ENCODE measurements around the gene RTKN. TPM values are rescaled to one million over a fixed set of nuclear protein-coding genes. Genes with fewer than 3 reads are reported as not detected.
A peak's percentile ranks its signal among the peaks of the same experiment; 100 is the strongest.
"Not testable (repeated sequence)": the region's sequence is repeated elsewhere in the genome, so short reads cannot be mapped to it uniquely, and the experiment has no call there.

The RTKN gene
- total and polyA plus RNA-seq, 4 donors, result 10.3 to 27.7 (median 15.6) TPM

- WGBS, 2 donors, result 1% methylated on average over 75 to 80 of the region's 80 CpGs
- no peaks in the 10 kb centered on the region for H3K27me3 ChIP-seq (ENCODE audit: control insufficient read depth in 1 of 2, insufficient read depth in 2 of 2, low read length in 1 of 2)
- DNase-seq (peak; percentile 83 to 87), ATAC-seq (ENCODE audit: low FRiP score) (peak; percentile 83)
- intact Hi-C loops (cut with DNase I), result loop anchor here (2.0 kb wide), 1 partner anchor 27 kb away; the partner anchor contains the start of gene INO80B (in 2 of the 2)
- no peaks in the 10 kb centered on the region for H3K9me3 ChIP-seq (ENCODE audit: control insufficient read depth, low read length)
- peak overlapping the region; percentile 50 to 62 for H3K4me3 ChIP-seq (ENCODE audit: low read length in 2 of 2)
- H3K36me3 ChIP-seq (ENCODE audit: control insufficient read depth in 1 of 2, insufficient read depth in 2 of 2, low read length in 1 of 2), result no peaks in the 10 kb centered on the region
- H3K27ac ChIP-seq (ENCODE audit: low read depth in 1 of 2, low read length in 2 of 2), result peak overlapping the region in 1 of 2 donors; percentile 53
- H3K4me1 ChIP-seq (ENCODE audit: control insufficient read depth in 1 of 2, insufficient read depth in 2 of 2, low read length in 2 of 2), result peaks cover 0 to 3% of the 10 kb centered on the region in 2 donors
Observed at GRCh38 chr2:74481961-74482800, 40.4 kb upstream of the RTKN start.

GRCh38 chr2:74481431-74481830 lies 39.7 kb upstream of the RTKN start:
- 43 to 44% methylated on average over 3 of the region's 3 CpGs for WGBS, 2 donors
- Histone ChIP-seq H3K4me1 (ENCODE audit: control insufficient read depth in 1 of 2, insufficient read depth in 2 of 2, low read length in 2 of 2) (peaks cover 0 to 3% of the 10 kb centered on the region in 2 donors), H3K36me3 (ENCODE audit: control insufficient read depth in 1 of 2, insufficient read depth in 2 of 2, low read length in 1 of 2) (no peaks in the 10 kb centered on the region), H3K4me3 (ENCODE audit: low read length in 2 of 2) (peak overlapping the region; percentile 50 to 62), H3K27me3 (ENCODE audit: control insufficient read depth in 1 of 2, insufficient read depth in 2 of 2, low read length in 1 of 2) (no peaks in the 10 kb centered on the region), H3K27ac (ENCODE audit: low read depth in 1 of 2, low read length in 2 of 2) (no peak overlapping the region), H3K9me3 (ENCODE audit: control insufficient read depth, low read length) (no peaks in the 10 kb centered on the region)
- DNase-seq (peak in 1 of 2 donors; percentile 12), ATAC-seq (ENCODE audit: low FRiP score) (no peak)
- intact Hi-C loops (cut with DNase I), result no loop called here

DNA sequence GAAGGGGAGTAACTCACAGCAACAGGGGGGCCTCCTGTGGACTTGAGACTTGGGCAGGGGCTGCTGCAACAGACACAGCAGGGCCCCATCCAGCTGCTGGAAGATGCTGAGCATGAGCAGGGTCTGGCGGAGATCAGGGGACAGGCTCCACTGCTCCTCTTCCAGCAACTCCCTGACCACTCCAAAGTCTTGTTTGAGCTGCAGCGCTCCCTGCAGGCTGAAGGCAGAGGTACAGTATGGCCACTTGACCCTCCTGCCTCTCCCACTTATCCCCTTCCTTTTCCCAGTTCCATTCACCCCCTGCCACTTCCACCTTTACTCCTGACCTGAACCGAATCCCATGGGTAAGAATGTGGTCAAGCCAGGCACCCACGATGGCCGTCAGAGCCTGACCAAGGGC lies 33.2 kb upstream of the RTKN start:
- no peaks in the 10 kb centered on the region for H3K4me1 ChIP-seq (ENCODE audit: control insufficient read depth in 1 of 2, insufficient read depth in 2 of 2, low read length in 2 of 2)
- intact Hi-C loops (cut with DNase I), result no loop called here
- H3K27ac ChIP-seq (ENCODE audit: low read depth in 1 of 2, low read length in 2 of 2), result no peak overlapping the region
- no peaks in the 10 kb centered on the region for H3K9me3 ChIP-seq (ENCODE audit: control insufficient read depth, low read length)
- H3K27me3 ChIP-seq (ENCODE audit: control insufficient read depth in 1 of 2, insufficient read depth in 2 of 2, low read length in 1 of 2), result no peaks in the 10 kb centered on the region
- H3K4me3 ChIP-seq (ENCODE audit: low read length in 2 of 2), result no peak overlapping the region
- 84 to 88% methylated on average over 5 of the region's 5 CpGs for WGBS, 2 donors
- ATAC-seq (ENCODE audit: low FRiP score) (no peak), DNase-seq (peak; percentile 33 to 51)
- peaks cover 0 to 2% of the 10 kb centered on the region in 2 donors for H3K36me3 ChIP-seq (ENCODE audit: control insufficient read depth in 1 of 2, insufficient read depth in 2 of 2, low read length in 1 of 2)

DNA sequence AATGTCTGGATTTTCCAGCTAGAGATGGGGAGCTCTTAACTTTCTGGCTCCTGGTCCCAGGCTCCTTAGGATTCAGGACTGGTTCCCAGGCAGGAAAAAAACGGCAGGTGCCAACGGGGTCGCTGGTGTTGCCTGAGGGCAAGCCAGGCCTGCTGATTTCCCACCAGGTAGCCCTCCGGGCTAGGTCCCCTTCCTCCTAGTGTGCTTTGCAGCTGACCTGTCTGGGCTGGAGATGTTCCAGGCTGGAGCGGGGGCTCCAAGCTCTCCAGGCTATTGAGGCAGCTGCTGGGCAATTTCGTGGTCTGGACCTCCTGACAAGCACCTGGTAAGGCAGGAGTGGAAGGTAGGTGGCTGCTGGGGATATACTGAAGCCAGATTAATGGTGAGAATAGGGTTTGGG lies 32.7 kb upstream of the RTKN start:
- DNase-seq (peak; percentile 40 to 67), ATAC-seq (ENCODE audit: low FRiP score) (no peak)
- intact Hi-C loops (cut with DNase I), result no loop called here
- peaks cover 0 to 2% of the 10 kb centered on the region in 2 donors for H3K36me3 ChIP-seq (ENCODE audit: control insufficient read depth in 1 of 2, insufficient read depth in 2 of 2, low read length in 1 of 2)
- H3K4me3 ChIP-seq (ENCODE audit: low read length in 2 of 2), result no peak overlapping the region
- no peak overlapping the region for H3K27ac ChIP-seq (ENCODE audit: low read depth in 1 of 2, low read length in 2 of 2)
- no peaks in the 10 kb centered on the region for H3K27me3 ChIP-seq (ENCODE audit: control insufficient read depth in 1 of 2, insufficient read depth in 2 of 2, low read length in 1 of 2)
- no peaks in the 10 kb centered on the region for H3K4me1 ChIP-seq (ENCODE audit: control insufficient read depth in 1 of 2, insufficient read depth in 2 of 2, low read length in 2 of 2)
- H3K9me3 ChIP-seq (ENCODE audit: control insufficient read depth, low read length), result no peaks in the 10 kb centered on the region
- 90 to 91% methylated on average over 6 of the region's 6 CpGs for WGBS, 2 donors

- Histone ChIP-seq H3K9me3 (ENCODE audit: control insufficient read depth, low read length) (no peaks in the 10 kb centered on the region), H3K27me3 (ENCODE audit: control insufficient read depth in 1 of 2, insufficient read depth in 2 of 2, low read length in 1 of 2) (no peaks in the 10 kb centered on the region), H3K4me3 (ENCODE audit: low read length in 2 of 2) (peak overlapping the region; percentile 29 to 86), H3K27ac (ENCODE audit: low read depth in 1 of 2, low read length in 2 of 2) (peak overlapping the region; percentile 80 to 91), H3K4me1 (ENCODE audit: control insufficient read depth in 1 of 2, insufficient read depth in 2 of 2, low read length in 2 of 2) (no peaks in the 10 kb centered on the region), H3K36me3 (ENCODE audit: control insufficient read depth in 1 of 2, insufficient read depth in 2 of 2, low read length in 1 of 2) (peaks cover 0 to 2% of the 10 kb centered on the region in 2 donors)
- whole genome bisulfite sequencing, 2 donors, result 9 to 11% methylated on average over 7 of the region's 7 CpGs
- DNase-seq (no peak), ATAC-seq (ENCODE audit: low FRiP score) (peak; percentile 27)
- intact Hi-C loops (cut with DNase I), result no loop called here
Observed at GRCh38 chr2:74472945-74473258, 31.2 kb upstream of the RTKN start.

DNA sequence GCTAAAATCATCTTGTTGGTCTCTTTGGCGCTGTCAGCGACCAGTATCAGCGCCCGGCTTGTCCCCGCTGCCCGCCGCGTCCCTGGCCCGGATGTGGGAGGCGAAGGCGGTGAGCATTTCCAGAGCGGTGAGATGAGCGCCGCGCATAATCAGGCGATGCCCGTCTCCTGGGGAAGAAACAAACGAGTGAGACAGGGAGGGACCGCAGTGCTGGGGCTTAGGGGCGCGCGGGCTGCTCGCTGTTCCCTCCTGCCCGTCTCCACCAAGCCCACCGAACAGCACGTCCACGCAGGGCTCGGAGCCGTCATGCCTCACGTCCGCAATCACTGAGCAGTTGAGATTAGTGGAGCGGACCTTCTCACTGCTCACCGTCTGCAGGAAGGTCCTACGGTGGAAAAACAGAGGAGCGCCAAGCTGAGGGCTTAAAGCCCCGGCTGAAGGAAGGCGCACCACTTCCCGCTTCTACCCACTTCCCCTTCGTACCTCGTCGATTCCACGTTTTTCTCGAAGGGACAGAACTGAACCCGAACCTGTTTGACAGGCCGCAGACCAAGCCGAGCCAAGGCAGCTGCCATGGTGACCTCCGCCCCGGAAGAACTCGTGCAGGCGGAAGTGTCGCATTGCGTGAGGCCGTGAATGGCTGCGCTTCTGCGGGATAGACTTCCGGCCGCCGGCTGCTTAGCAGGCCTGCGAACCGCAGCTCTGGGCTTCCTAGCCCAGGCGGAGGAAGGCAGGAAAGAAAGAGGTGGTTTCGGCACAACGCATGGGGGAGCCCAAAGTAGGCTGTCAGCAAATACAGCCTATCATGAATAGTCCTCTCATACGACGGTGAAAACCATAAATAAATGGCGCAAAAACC lies 30.6 kb upstream of the RTKN start, which contains the start of gene MRPL53:
MRPL53 (minus strand) TSS at position 595 of the 859 bp plus-strand sequence; CDS start at position 575, 20 bp downstream.
- ATAC-seq (ENCODE audit: low FRiP score) (peak; percentile 96), DNase-seq (peak; percentile 97 to 99)
- 0 to 1% methylated on average over 66 of the region's 66 CpGs for WGBS, 2 donors
- Histone ChIP-seq H3K4me1 (ENCODE audit: control insufficient read depth in 1 of 2, insufficient read depth in 2 of 2, low read length in 2 of 2) (no peaks in the 10 kb centered on the region), H3K36me3 (ENCODE audit: control insufficient read depth in 1 of 2, insufficient read depth in 2 of 2, low read length in 1 of 2) (peaks cover 0 to 2% of the 10 kb centered on the region in 2 donors), H3K27ac (ENCODE audit: low read depth in 1 of 2, low read length in 2 of 2) (peak within 1 kb of the TSS; percentile 80 to 97), H3K9me3 (ENCODE audit: control insufficient read depth, low read length) (no peaks in the 10 kb centered on the region), H3K27me3 (ENCODE audit: control insufficient read depth in 1 of 2, insufficient read depth in 2 of 2, low read length in 1 of 2) (no peaks in the 10 kb centered on the region), H3K4me3 (ENCODE audit: low read length in 2 of 2) (peak within 1 kb of the TSS; percentile 29 to 86)
- intact Hi-C loops (cut with DNase I), result no loop called here

- DNase-seq (peak; percentile 34 to 61), ATAC-seq (ENCODE audit: low FRiP score) (no peak)
- Histone ChIP-seq H3K27me3 (ENCODE audit: control insufficient read depth in 1 of 2, insufficient read depth in 2 of 2, low read length in 1 of 2) (no peaks in the 10 kb centered on the region), H3K36me3 (ENCODE audit: control insufficient read depth in 1 of 2, insufficient read depth in 2 of 2, low read length in 1 of 2) (peaks cover 0 to 2% of the 10 kb centered on the region in 2 donors), H3K4me3 (ENCODE audit: low read length in 2 of 2) (peak overlapping the region; percentile 29 to 82), H3K4me1 (ENCODE audit: control insufficient read depth in 1 of 2, insufficient read depth in 2 of 2, low read length in 2 of 2) (no peaks in the 10 kb centered on the region), H3K9me3 (ENCODE audit: control insufficient read depth, low read length) (no peaks in the 10 kb centered on the region), H3K27ac (ENCODE audit: low read depth in 1 of 2, low read length in 2 of 2) (peak overlapping the region; percentile 10 to 97)
- WGBS, 2 donors, result 55 to 56% methylated on average over 16 of the region's 16 CpGs
- intact Hi-C loops (cut with DNase I), result no loop called here
Observed at GRCh38 chr2:74471332-74472065, 29.8 kb upstream of the RTKN start.

GRCh38 chr2:74470742-74471141 lies 29.0 kb upstream of the RTKN start:
- peak; percentile 21 to 63 for DNase-seq
- H3K27ac ChIP-seq (ENCODE audit: low read depth in 1 of 2, low read length in 2 of 2); H3K9me3 ChIP-seq (ENCODE audit: control insufficient read depth, low read length); H3K4me3 ChIP-seq (ENCODE audit: low read length in 2 of 2); H3K27me3 ChIP-seq (ENCODE audit: control insufficient read depth in 1 of 2, insufficient read depth in 2 of 2, low read length in 1 of 2); intact Hi-C loops (cut with DNase I); ATAC-seq (ENCODE audit: low FRiP score); H3K4me1 ChIP-seq (ENCODE audit: control insufficient read depth in 1 of 2, insufficient read depth in 2 of 2, low read length in 2 of 2); H3K36me3 ChIP-seq (ENCODE audit: control insufficient read depth in 1 of 2, insufficient read depth in 2 of 2, low read length in 1 of 2): not testable (repeated sequence)
- 93 to 94% methylated on average over 12 of the region's 12 CpGs for WGBS, 2 donors

Measured in aorta (tissue), 5 donors.